ENCODE measurements around the gene PAXX. TPM values are rescaled to one million over a fixed set of nuclear protein-coding genes. Genes with fewer than 3 reads are reported as not detected.
"Not testable (repeated sequence)": the region's sequence is repeated elsewhere in the genome, so short reads cannot be mapped to it uniquely, and the experiment has no call there.

PAXX gene
- total RNA-seq, 1 donor: 9.9 TPM

GRCh38 chr9:137031904-137032640, 39.9 kb downstream of the PAXX start, which contains the start of gene FUT7:
FUT7 (minus strand) TSS chr9:137032088; CDS start chr9:137031991, 97 bp downstream.
- TF ChIP-seq CTCF (IDR thresholded peaks at IDR 0.05; ENCODE audit: insufficient read depth, low read depth, low read length): no peak
- no peak for DNase-seq (ENCODE audit: low read depth)
- no peak within 1 kb of the TSS for H3K4me3 ChIP-seq (ENCODE audit: low read depth, low read length)

- H3K4me3 ChIP-seq (ENCODE audit: low read depth, low read length): no peak overlapping the region
- no peak for TF ChIP-seq CTCF (IDR thresholded peaks at IDR 0.05; ENCODE audit: insufficient read depth, low read depth, low read length)
- DNase-seq (ENCODE audit: low read depth): no peak
Measured at GRCh38 chr9:137032858-137033257, 40.6 kb downstream of the PAXX start.

GRCh38 chr9:137033481-137033880, 41.3 kb downstream of the PAXX start:
- DNase-seq (ENCODE audit: low read depth): not testable (repeated sequence)

GRCh38 chr9:137034039-137034708, 42.0 kb downstream of the PAXX start:
- no peak overlapping the region for H3K4me3 ChIP-seq (ENCODE audit: low read depth, low read length)
- no peak for TF ChIP-seq CTCF (IDR thresholded peaks at IDR 0.05; ENCODE audit: insufficient read depth, low read depth, low read length)
- no peak for DNase-seq (ENCODE audit: low read depth)

More at GRCh38 chr9:137033481-137033880, 41.3 kb downstream of the PAXX start:
- H3K4me3 ChIP-seq (ENCODE audit: low read depth, low read length): not testable (repeated sequence)

GRCh38 chr9:137034709-137035506, 42.7 kb downstream of the PAXX start:
- H3K4me3 ChIP-seq (ENCODE audit: low read depth, low read length): no peak overlapping the region
- peak; percentile 94 for TF ChIP-seq CTCF (IDR thresholded peaks at IDR 0.05; ENCODE audit: insufficient read depth, low read depth, low read length)
- DNase-seq (ENCODE audit: low read depth): peak; percentile 82

GRCh38 chr9:137035507-137035834, 43.2 kb downstream of the PAXX start:
- no peak overlapping the region for H3K4me3 ChIP-seq (ENCODE audit: low read depth, low read length)
- TF ChIP-seq CTCF (IDR thresholded peaks at IDR 0.05; ENCODE audit: insufficient read depth, low read depth, low read length): no peak
- no peak for DNase-seq (ENCODE audit: low read depth)

GRCh38 chr9:137035937-137036336, 43.7 kb downstream of the PAXX start:
- no peak for DNase-seq (ENCODE audit: low read depth)
- no peak overlapping the region for H3K4me3 ChIP-seq (ENCODE audit: low read depth, low read length)
- TF ChIP-seq CTCF (IDR thresholded peaks at IDR 0.05; ENCODE audit: insufficient read depth, low read depth, low read length): no peak

Data from fibroblast of villous mesenchyme (primary cell).